HCT116 (cell line): ENCODE measurements around the gene OGFOD2.

Experiments
- EZH2 ChIP-seq: fragments of 200-600 bp; sonication (generic); IDR thresholded peaks from 2 replicates; pipeline ENCODE4 v1.6.1; 2017; ENCODE audit warnings: antibody characterized with exemption, mixed run types
- POLR2A ChIP-seq: IDR thresholded peaks from 2 replicates; pipeline ENCODE4 v1.7.0; 2011; ENCODE audit warnings: borderline replicate concordance; ENCODE audit not compliant: insufficient read depth, insufficient read length; ENCODE audit errors: extremely low read depth
- POLR2AphosphoS5 ChIP-seq: IDR thresholded peaks from 2 replicates; pipeline ENCODE4 v1.6.1; 2011; ENCODE audit warnings: mild to moderate bottlenecking, low read depth, low read length, moderate library complexity
- RAD21 ChIP-seq: IDR thresholded peaks from 2 replicates; pipeline ENCODE4 v1.6.1; 2012; ENCODE audit warnings: low read depth, mild to moderate bottlenecking
- TCF7L2 ChIP-seq: IDR thresholded peaks from 2 replicates; pipeline ENCODE4 v1.7.0; 2011; ENCODE audit warnings: borderline replicate concordance, inconsistent platforms; ENCODE audit not compliant: insufficient read depth, insufficient read length; ENCODE audit errors: extremely low read depth
- TF ChIP-seq, protein P1 (sequence below), 3 experiments: fragments of 200-600 bp in 1 of 3; sonication (generic) in 1 of 3; IDR thresholded peaks in 2 of 3; conservative IDR thresholded peaks in 1 of 3; 2 replicates each; pipeline ENCODE4 v1.5.1; 2012 to 2017; ENCODE audit warnings: low read depth in 2 of 3, low read length in 2 of 3, antibody characterized with exemption in 1 of 3, borderline replicate concordance in 1 of 3, control low read depth in 1 of 3, mild to moderate bottlenecking in 1 of 3, mixed read lengths in 1 of 3, mixed run types in 1 of 3, moderate library complexity in 1 of 3; ENCODE audit not compliant: insufficient read depth in 1 of 3
- TF ChIP-seq, protein P2 (sequence below): IDR thresholded peaks from 2 replicates; pipeline ENCODE4 v1.6.1; 2012; ENCODE audit warnings: low read depth
- TF ChIP-seq, protein P3 (sequence below): IDR thresholded peaks from 2 replicates; pipeline ENCODE4 v1.6.1; 2012

DNA sequence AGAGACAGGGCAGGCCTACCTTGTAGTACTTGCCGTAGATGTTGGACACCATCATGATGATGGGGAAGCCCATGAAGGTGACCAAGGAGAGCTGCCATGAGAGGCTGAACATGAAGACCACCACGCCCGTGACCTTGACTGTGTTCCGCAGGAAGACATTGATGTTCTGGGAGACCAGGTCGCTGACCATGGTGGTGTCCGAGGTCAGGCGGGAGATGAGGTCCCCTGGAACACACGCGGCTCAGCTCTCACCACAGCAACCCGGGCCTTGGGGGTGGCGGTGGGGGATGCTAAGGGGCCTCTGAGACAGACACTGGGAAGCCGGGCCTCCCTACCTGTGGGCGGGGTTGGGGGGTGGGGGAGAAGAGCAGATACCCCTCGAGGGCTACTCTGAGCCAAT is 26.4 kb upstream of the OGFOD2 start:
- TF ChIP-seq EZH2 (no peak), TCF7L2 (no peak), RAD21 (no peak), POLR2AphosphoS5 (no peak), POLR2A (no peak)
- TF ChIP-seq, protein P1, sequence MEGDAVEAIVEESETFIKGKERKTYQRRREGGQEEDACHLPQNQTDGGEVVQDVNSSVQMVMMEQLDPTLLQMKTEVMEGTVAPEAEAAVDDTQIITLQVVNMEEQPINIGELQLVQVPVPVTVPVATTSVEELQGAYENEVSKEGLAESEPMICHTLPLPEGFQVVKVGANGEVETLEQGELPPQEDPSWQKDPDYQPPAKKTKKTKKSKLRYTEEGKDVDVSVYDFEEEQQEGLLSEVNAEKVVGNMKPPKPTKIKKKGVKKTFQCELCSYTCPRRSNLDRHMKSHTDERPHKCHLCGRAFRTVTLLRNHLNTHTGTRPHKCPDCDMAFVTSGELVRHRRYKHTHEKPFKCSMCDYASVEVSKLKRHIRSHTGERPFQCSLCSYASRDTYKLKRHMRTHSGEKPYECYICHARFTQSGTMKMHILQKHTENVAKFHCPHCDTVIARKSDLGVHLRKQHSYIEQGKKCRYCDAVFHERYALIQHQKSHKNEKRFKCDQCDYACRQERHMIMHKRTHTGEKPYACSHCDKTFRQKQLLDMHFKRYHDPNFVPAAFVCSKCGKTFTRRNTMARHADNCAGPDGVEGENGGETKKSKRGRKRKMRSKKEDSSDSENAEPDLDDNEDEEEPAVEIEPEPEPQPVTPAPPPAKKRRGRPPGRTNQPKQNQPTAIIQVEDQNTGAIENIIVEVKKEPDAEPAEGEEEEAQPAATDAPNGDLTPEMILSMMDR (IDR thresholded peaks at IDR 0.05 in 2 of 3, conservative IDR thresholded peaks at IDR 0.05 in 1 of 3; ENCODE audit: borderline replicate concordance in 1 of 3, insufficient read depth in 1 of 3, low read depth in 2 of 3, low read length in 2 of 3): no peak
- TF ChIP-seq, protein P2, sequence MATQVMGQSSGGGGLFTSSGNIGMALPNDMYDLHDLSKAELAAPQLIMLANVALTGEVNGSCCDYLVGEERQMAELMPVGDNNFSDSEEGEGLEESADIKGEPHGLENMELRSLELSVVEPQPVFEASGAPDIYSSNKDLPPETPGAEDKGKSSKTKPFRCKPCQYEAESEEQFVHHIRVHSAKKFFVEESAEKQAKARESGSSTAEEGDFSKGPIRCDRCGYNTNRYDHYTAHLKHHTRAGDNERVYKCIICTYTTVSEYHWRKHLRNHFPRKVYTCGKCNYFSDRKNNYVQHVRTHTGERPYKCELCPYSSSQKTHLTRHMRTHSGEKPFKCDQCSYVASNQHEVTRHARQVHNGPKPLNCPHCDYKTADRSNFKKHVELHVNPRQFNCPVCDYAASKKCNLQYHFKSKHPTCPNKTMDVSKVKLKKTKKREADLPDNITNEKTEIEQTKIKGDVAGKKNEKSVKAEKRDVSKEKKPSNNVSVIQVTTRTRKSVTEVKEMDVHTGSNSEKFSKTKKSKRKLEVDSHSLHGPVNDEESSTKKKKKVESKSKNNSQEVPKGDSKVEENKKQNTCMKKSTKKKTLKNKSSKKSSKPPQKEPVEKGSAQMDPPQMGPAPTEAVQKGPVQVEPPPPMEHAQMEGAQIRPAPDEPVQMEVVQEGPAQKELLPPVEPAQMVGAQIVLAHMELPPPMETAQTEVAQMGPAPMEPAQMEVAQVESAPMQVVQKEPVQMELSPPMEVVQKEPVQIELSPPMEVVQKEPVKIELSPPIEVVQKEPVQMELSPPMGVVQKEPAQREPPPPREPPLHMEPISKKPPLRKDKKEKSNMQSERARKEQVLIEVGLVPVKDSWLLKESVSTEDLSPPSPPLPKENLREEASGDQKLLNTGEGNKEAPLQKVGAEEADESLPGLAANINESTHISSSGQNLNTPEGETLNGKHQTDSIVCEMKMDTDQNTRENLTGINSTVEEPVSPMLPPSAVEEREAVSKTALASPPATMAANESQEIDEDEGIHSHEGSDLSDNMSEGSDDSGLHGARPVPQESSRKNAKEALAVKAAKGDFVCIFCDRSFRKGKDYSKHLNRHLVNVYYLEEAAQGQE: no peak
- TF ChIP-seq, protein P3, sequence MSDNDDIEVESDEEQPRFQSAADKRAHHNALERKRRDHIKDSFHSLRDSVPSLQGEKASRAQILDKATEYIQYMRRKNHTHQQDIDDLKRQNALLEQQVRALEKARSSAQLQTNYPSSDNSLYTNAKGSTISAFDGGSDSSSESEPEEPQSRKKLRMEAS: no peak
